GM23338 (cell line): Measurements from ENCODE around the gene HHIP.

ENCODE experiments used
- CTCF ChIP-seq, 2 experiments: fragments of 200-600 bp in 1 of 2; sonication (generic) in 1 of 2; conservative IDR thresholded peaks; 2 replicates each; pipeline versions ENCODE4 v1.5.1 to v1.6.1; 2016 to 2017; ENCODE audit warnings: antibody characterized with exemption in 2 of 2, low read depth in 2 of 2, mild to moderate bottlenecking in 2 of 2, moderate library complexity in 1 of 2
- EZH2 ChIP-seq: fragments of 200-600 bp; sonication (generic); IDR thresholded peaks from one replicate; pipeline ENCODE4 v1.8.0; 2017; ENCODE audit warnings: antibody characterized with exemption, mild to moderate bottlenecking, low read depth; ENCODE audit not compliant: unreplicated experiment
- EZH2phosphoT487 ChIP-seq: fragments of 200-600 bp; sonication (generic); IDR thresholded peaks from one replicate; pipeline ENCODE4 v1.8.1; 2018; ENCODE audit warnings: antibody characterized with exemption; ENCODE audit not compliant: unreplicated experiment
- POLR2AphosphoS5 ChIP-seq: IDR thresholded peaks from 2 replicates; pipeline ENCODE4 v1.6.1; 2016; ENCODE audit warnings: antibody characterized with exemption, low read depth
- ZNF114 ChIP-seq: fragments of 250-450 bp; sonication (Bioruptor Pico); IDR thresholded peaks from 2 replicates; pipeline ENCODE4 v1.5.0; 2020; ENCODE audit warnings: mild to moderate bottlenecking, moderate library complexity

- TF ChIP-seq CTCF (conservative IDR thresholded peaks at IDR 0.05; ENCODE audit: low read depth in 2 of 2) (no peak), EZH2 (no peak), POLR2AphosphoS5 (no peak), EZH2phosphoT487 (no peak), ZNF114 (no peak)
Observed at GRCh38 chr4:144634978-144635747, 10.8 kb upstream of the HHIP start.
